Spinal cord (tissue), 10 donors: ENCODE measurements around the gene IL1RAPL1. TPM values are rescaled to one million over a fixed set of nuclear protein-coding genes. Genes with fewer than 3 reads are reported as not detected.

ENCODE experiments used
- DNase-seq, 6 donors: peaks; one replicate each; pipeline versions ENCODE4 v3.0.0 to v3.0.0-alpha.2; 2013 to 2015; ENCODE audit warnings: low spot score in 6 of 6, low read depth in 4 of 6
- H3K27ac ChIP-seq: one replicate; pipeline ENCODE4 v1.5.1; 2013; ENCODE audit warnings: low read depth, low read length, control low read depth
- H3K27me3 ChIP-seq: one replicate; pipeline ENCODE4 v1.6.1; 2013; ENCODE audit warnings: low read length; ENCODE audit not compliant: control insufficient read depth, insufficient read depth
- H3K36me3 ChIP-seq: one replicate; pipeline ENCODE4 v1.6.1; 2013; ENCODE audit warnings: low read length; ENCODE audit not compliant: control insufficient read depth, insufficient read depth
- H3K4me1 ChIP-seq: one replicate; pipeline ENCODE4 v1.6.1; 2013; ENCODE audit warnings: low read length; ENCODE audit not compliant: control insufficient read depth, insufficient read depth
- H3K4me3 ChIP-seq: one replicate; pipeline ENCODE4 v1.5.1; 2013; ENCODE audit warnings: low read depth, low read length, control low read depth
- H3K9me3 ChIP-seq: one replicate; pipeline ENCODE4 v1.6.1; 2013; ENCODE audit warnings: low read length; ENCODE audit not compliant: control insufficient read depth, insufficient read depth
- WGBS: methylation state at CpG from one replicate; pipeline ENCODE4 v1.1.5; 2013; ENCODE audit warnings: missing lambda C conversion rate; ENCODE audit not compliant: insufficient coverage; 5-methylcytosine and 5-hydroxymethylcytosine counted together
- polyA plus RNA-seq, 2 donors: library from polyadenylated mRNA; unstranded; fragments of 120-200 nt; gene quantifications; one replicate each; pipeline ENCODE4 v1.2.1, GENCODE V29; 2013; ENCODE audit not compliant: insufficient read length in 2 of 2
- total RNA-seq, 2 donors: library from RNA; depleted of rRNA in 1 of 2; stranded (reverse); fragments of 120-200 nt in 1 of 2; fragments of >200 nt in 1 of 2; gene quantifications; one replicate each; pipeline versions ENCODE4 v1.2.3 to v1.2.4, GENCODE V29; 2013 to 2014
- donor health status: healthy.

The IL1RAPL1 gene
- total and polyA plus RNA-seq, 4 donors: 2.3 to 24.5 (median 7.0) TPM

GRCh38 chrX:29491659-29492058 is 904.4 kb downstream of the IL1RAPL1 start:
- no CpG with 5 or more reads among the region's 3 CpGs for WGBS
- Histone ChIP-seq H3K9me3 (no peaks in the 10 kb centered on the region), H3K4me1 (no peaks in the 10 kb centered on the region), H3K27ac (no peak overlapping the region), H3K27me3 (no peaks in the 10 kb centered on the region), H3K36me3 (no peaks in the 10 kb centered on the region), H3K4me3 (no peak overlapping the region)
- DNase-seq: no peak

GRCh38 chrX:29496636-29497180 is 909.5 kb downstream of the IL1RAPL1 start:
- H3K9me3 ChIP-seq: no peaks in the 10 kb centered on the region
- H3K4me1 ChIP-seq: no peaks in the 10 kb centered on the region
- no CpG with 5 or more reads among the region's 2 CpGs for WGBS
- no peak overlapping the region for H3K27ac ChIP-seq
- H3K27me3 ChIP-seq: no peaks in the 10 kb centered on the region
- DNase-seq: no peak
- H3K36me3 ChIP-seq: no peaks in the 10 kb centered on the region
- no peak overlapping the region for H3K4me3 ChIP-seq

- H3K4me1 ChIP-seq: no peaks in the 10 kb centered on the region
- DNase-seq: no peak
- H3K4me3 ChIP-seq: no peak overlapping the region
- no peaks in the 10 kb centered on the region for H3K36me3 ChIP-seq
- peaks cover 4% of the 10 kb centered on the region for H3K9me3 ChIP-seq
- no peak overlapping the region for H3K27ac ChIP-seq
- no peaks in the 10 kb centered on the region for H3K27me3 ChIP-seq
- WGBS: 83% methylated on average over 1 of the region's 1 CpG
Measured at GRCh38 chrX:29506729-29507128, 919.5 kb downstream of the IL1RAPL1 start.

GRCh38 chrX:29518100-29518499 is 930.9 kb downstream of the IL1RAPL1 start:
- H3K27me3 ChIP-seq: no peaks in the 10 kb centered on the region
- H3K27ac ChIP-seq: no peak overlapping the region
- H3K4me3 ChIP-seq: no peak overlapping the region
- WGBS: 63% methylated on average over 3 of the region's 4 CpGs
- no peaks in the 10 kb centered on the region for H3K9me3 ChIP-seq
- no peaks in the 10 kb centered on the region for H3K4me1 ChIP-seq
- H3K36me3 ChIP-seq: no peaks in the 10 kb centered on the region
- no peak for DNase-seq

- Histone ChIP-seq H3K27me3 (no peaks in the 10 kb centered on the region), H3K36me3 (no peaks in the 10 kb centered on the region), H3K9me3 (no peaks in the 10 kb centered on the region), H3K4me1 (no peaks in the 10 kb centered on the region), H3K27ac (no peak overlapping the region), H3K4me3 (no peak overlapping the region)
- WGBS: no CpG with 5 or more reads among the region's 1 CpG
- no peak for DNase-seq
Measured at GRCh38 chrX:29528281-29528680, 941.0 kb downstream of the IL1RAPL1 start.

- H3K36me3 ChIP-seq: no peaks in the 10 kb centered on the region
- no peaks in the 10 kb centered on the region for H3K4me1 ChIP-seq
- no peaks in the 10 kb centered on the region for H3K27me3 ChIP-seq
- no peak overlapping the region for H3K4me3 ChIP-seq
- H3K9me3 ChIP-seq: no peaks in the 10 kb centered on the region
- WGBS: no CpG with 5 or more reads among the region's 2 CpGs
- no peak for DNase-seq
- H3K27ac ChIP-seq: no peak overlapping the region
Measured at GRCh38 chrX:29530501-29530900, 943.3 kb downstream of the IL1RAPL1 start.

GRCh38 chrX:29531336-29531735 is 944.1 kb downstream of the IL1RAPL1 start:
- no peak for DNase-seq
- Histone ChIP-seq H3K4me3 (no peak overlapping the region), H3K27ac (no peak overlapping the region), H3K9me3 (no peaks in the 10 kb centered on the region), H3K27me3 (no peaks in the 10 kb centered on the region), H3K4me1 (no peaks in the 10 kb centered on the region), H3K36me3 (no peaks in the 10 kb centered on the region)
- WGBS: 72% methylated on average over 2 of the region's 4 CpGs

GRCh38 chrX:29535212-29536162 is 948.2 kb downstream of the IL1RAPL1 start:
- H3K4me1 ChIP-seq: no peaks in the 10 kb centered on the region
- H3K4me3 ChIP-seq: no peak overlapping the region
- 60% methylated on average over 1 of the region's 1 CpG for WGBS
- no peaks in the 10 kb centered on the region for H3K27me3 ChIP-seq
- no peaks in the 10 kb centered on the region for H3K36me3 ChIP-seq
- DNase-seq: no peak
- H3K9me3 ChIP-seq: no peaks in the 10 kb centered on the region
- no peak overlapping the region for H3K27ac ChIP-seq

- no peaks in the 10 kb centered on the region for H3K4me1 ChIP-seq
- H3K36me3 ChIP-seq: no peaks in the 10 kb centered on the region
- no peak overlapping the region for H3K4me3 ChIP-seq
- DNase-seq: no peak
- no CpG with 5 or more reads among the region's 3 CpGs for WGBS
- H3K27ac ChIP-seq: no peak overlapping the region
- H3K9me3 ChIP-seq: no peaks in the 10 kb centered on the region
- no peaks in the 10 kb centered on the region for H3K27me3 ChIP-seq
Measured at GRCh38 chrX:29541038-29541437, 953.8 kb downstream of the IL1RAPL1 start.

GRCh38 chrX:29542152-29542551 is 954.9 kb downstream of the IL1RAPL1 start:
- 60% methylated on average over 1 of the region's 1 CpG for WGBS
- no peaks in the 10 kb centered on the region for H3K36me3 ChIP-seq
- peak in 1 of 6 donors; percentile 2 for DNase-seq
- no peaks in the 10 kb centered on the region for H3K9me3 ChIP-seq
- no peaks in the 10 kb centered on the region for H3K27me3 ChIP-seq
- no peak overlapping the region for H3K4me3 ChIP-seq
- H3K4me1 ChIP-seq: no peaks in the 10 kb centered on the region
- no peak overlapping the region for H3K27ac ChIP-seq
